A673 (cell line): Measurements from ENCODE around the gene FAM163B. TPM values are rescaled to one million over a fixed set of nuclear protein-coding genes. Genes with fewer than 3 reads are reported as not detected.

Experiments
- BruUV-seq: library from RNA; stranded (reverse); fragments of 400-500 nt; replicated peaks from 2 replicates; lab custom pipeline; 2021; lab: Mats Ljungman, UMichigan
- CTCF ChIA-PET: fragments of 300-600 bp; sonication (Branson Sonifier 250); formaldehyde crosslinking; loops from one replicate; lab custom pipeline; 2022; ENCODE audit warnings: antibody characterized with exemption; lab: Charles Lee
- POLR2A ChIA-PET: fragments of 300-600 bp; sonication (Branson Sonifier 250); formaldehyde crosslinking; loops from one replicate; lab custom pipeline; 2022; ENCODE audit warnings: antibody characterized with exemption; ENCODE audit not compliant: low non-redundant PET; lab: Charles Lee
- DNase-seq: peaks from one replicate; pipeline ENCODE4 v3.0.0-alpha.2; 2015; ENCODE audit warnings: low spot score
- H3K27ac ChIP-seq: fragments of 200-600 bp; sonication (generic); 2 replicates; pipeline ENCODE4 v1.5.1; 2016; ENCODE audit warnings: mixed run types, low read depth, mild to moderate bottlenecking, mixed read lengths, antibody characterized with exemption, low read length; ENCODE audit not compliant: poor library complexity, severe bottlenecking
- H3K27me3 ChIP-seq: fragments of 200-600 bp; sonication (generic); replicated peaks from 2 replicates; pipeline ENCODE4 v1.6.1; 2017; ENCODE audit warnings: mixed run types, low read depth, mild to moderate bottlenecking, mixed read lengths, antibody characterized with exemption, low read length; ENCODE audit not compliant: insufficient read depth, poor library complexity
- H3K36me3 ChIP-seq: fragments of 200-600 bp; sonication (generic); 2 replicates; pipeline ENCODE4 v1.6.1; 2016; ENCODE audit warnings: mixed run types, mild to moderate bottlenecking, mixed read lengths, antibody characterized with exemption, low read length; ENCODE audit not compliant: insufficient read depth, poor library complexity, severe bottlenecking
- H3K4me1 ChIP-seq: fragments of 200-600 bp; sonication (generic); 2 replicates; pipeline ENCODE4 v1.6.1; 2017; ENCODE audit warnings: mixed run types, mild to moderate bottlenecking, mixed read lengths, antibody characterized with exemption, low read length; ENCODE audit not compliant: insufficient read depth, poor library complexity, severe bottlenecking
- H3K4me3 ChIP-seq: fragments of 200-600 bp; sonication (generic); 2 replicates; pipeline ENCODE4 v1.5.1; 2016; ENCODE audit warnings: low read depth, mixed run types, mild to moderate bottlenecking, mixed read lengths, low read length; ENCODE audit not compliant: poor library complexity, severe bottlenecking
- H3K9me3 ChIP-seq: fragments of 200-600 bp; sonication (generic); 2 replicates; pipeline ENCODE4 v1.6.1; 2016; ENCODE audit warnings: mixed run types, low read depth, mild to moderate bottlenecking, mixed read lengths, antibody characterized with exemption, low read length; ENCODE audit not compliant: poor library complexity, severe bottlenecking
- EZH2 ChIP-seq: fragments of 200-600 bp; sonication (generic); IDR thresholded peaks from 2 replicates; pipeline ENCODE4 v1.6.1; 2017; ENCODE audit warnings: borderline replicate concordance, low read depth, mild to moderate bottlenecking, mixed read lengths, antibody characterized with exemption, low read length; ENCODE audit not compliant: poor library complexity, severe bottlenecking
- intact Hi-C: fragments of 100-400 bp; cut with micrococcal nuclease; formaldehyde crosslinking; loops from one replicate; pipeline ENCODE4 v1.10.0; 2022; ENCODE audit not compliant: unreplicated experiment
- total RNA-seq: library from RNA; stranded (reverse); gene quantifications from 2 replicates; pipeline ENCODE4 v1.2.3, GENCODE V29; 2021
- TF ChIP-seq, protein P1 (sequence below): fragments of 300-800, 200-600 bp; sonication (generic); conservative IDR thresholded peaks from 2 replicates; pipeline ENCODE4 v1.5.1; 2017; ENCODE audit warnings: low read depth, mild to moderate bottlenecking, antibody characterized with exemption, low read length, moderate library complexity, mixed read lengths

The FAM163B gene
- total RNA-seq, 1 experiment from 2014 or later = not detected

DNA sequence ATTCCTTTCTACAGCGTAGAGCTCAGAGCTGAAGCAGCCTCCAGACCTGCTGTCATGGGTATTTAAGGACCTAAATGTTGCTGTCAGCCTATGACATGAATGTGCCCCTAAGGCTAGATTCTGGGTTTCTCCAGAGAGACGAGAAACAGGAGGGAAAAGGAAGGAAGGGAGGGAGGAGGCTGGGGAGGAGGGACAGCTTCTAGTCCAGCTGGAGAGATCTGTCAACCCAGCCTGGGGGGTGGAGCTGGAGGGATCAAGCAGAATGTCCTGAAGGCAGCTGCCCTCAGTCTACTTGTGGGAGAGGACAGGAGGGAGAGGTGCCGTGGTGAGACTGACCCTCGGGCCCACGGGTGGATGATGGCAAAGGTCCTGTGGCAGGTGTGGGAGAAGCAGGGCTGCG lies 25.9 kb upstream of the FAM163B start:
- no peak for DNase-seq
- Histone ChIP-seq H3K27ac (no peak overlapping the region), H3K4me1 (no peaks in the 10 kb centered on the region), H3K36me3 (no peaks in the 10 kb centered on the region), H3K4me3 (no peak overlapping the region), H3K9me3 (no peaks in the 10 kb centered on the region), H3K27me3 (no peaks in the 10 kb centered on the region)
- ChIA-PET POLR2A (no interaction called here), CTCF (no interaction called here)
- intact Hi-C loops = no loop called here
- no peak for TF ChIP-seq EZH2
- TF ChIP-seq, protein P1, sequence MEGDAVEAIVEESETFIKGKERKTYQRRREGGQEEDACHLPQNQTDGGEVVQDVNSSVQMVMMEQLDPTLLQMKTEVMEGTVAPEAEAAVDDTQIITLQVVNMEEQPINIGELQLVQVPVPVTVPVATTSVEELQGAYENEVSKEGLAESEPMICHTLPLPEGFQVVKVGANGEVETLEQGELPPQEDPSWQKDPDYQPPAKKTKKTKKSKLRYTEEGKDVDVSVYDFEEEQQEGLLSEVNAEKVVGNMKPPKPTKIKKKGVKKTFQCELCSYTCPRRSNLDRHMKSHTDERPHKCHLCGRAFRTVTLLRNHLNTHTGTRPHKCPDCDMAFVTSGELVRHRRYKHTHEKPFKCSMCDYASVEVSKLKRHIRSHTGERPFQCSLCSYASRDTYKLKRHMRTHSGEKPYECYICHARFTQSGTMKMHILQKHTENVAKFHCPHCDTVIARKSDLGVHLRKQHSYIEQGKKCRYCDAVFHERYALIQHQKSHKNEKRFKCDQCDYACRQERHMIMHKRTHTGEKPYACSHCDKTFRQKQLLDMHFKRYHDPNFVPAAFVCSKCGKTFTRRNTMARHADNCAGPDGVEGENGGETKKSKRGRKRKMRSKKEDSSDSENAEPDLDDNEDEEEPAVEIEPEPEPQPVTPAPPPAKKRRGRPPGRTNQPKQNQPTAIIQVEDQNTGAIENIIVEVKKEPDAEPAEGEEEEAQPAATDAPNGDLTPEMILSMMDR = no peak
- BruUV-seq = no TSS peak

- Histone ChIP-seq H3K36me3 (no peaks in the 10 kb centered on the region), H3K27ac (no peak overlapping the region), H3K4me1 (no peaks in the 10 kb centered on the region), H3K27me3 (no peaks in the 10 kb centered on the region), H3K4me3 (no peak overlapping the region), H3K9me3 (no peaks in the 10 kb centered on the region)
- no peak for DNase-seq
- POLR2A ChIA-PET = no interaction called here
- no peak for TF ChIP-seq EZH2
- TF ChIP-seq, protein P1 = no peak
- BruUV-seq = no TSS peak
- CTCF ChIA-PET = interaction anchor here (0.5 kb wide), 1 partner anchor 440 kb away, joined by 6 read pairs; no protein-coding TSS in a partner anchor
- intact Hi-C loops = no loop called here
These were observed 25.0 kb upstream of the FAM163B start for GRCh38 chr9:133634081-133634691.

DNA sequence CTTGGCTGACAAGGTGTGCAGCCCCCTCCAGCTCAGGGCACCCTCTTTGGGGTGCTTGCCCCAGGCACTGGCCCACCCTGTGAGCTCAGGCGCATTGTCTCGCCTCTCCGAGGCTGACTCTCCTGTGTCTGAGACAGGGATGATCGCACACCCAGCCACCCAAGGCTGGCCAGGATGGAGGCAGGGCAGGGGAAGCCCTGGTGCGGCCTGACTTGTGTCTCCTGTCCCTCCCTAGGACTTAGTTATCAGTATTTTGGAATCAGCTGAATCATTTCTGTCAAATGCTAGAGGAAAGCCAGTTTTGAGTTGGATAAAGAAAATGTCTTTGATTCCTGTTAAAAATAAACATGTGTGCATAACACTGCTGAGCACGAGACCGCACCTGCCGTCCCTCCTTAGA lies 24.5 kb upstream of the FAM163B start:
- Histone ChIP-seq H3K36me3 (no peaks in the 10 kb centered on the region), H3K27ac (no peak overlapping the region), H3K27me3 (no peaks in the 10 kb centered on the region), H3K9me3 (no peaks in the 10 kb centered on the region), H3K4me3 (no peak overlapping the region), H3K4me1 (no peaks in the 10 kb centered on the region)
- intact Hi-C loops = no loop called here
- TF ChIP-seq, protein P1 = no peak
- no peak for TF ChIP-seq EZH2
- CTCF ChIA-PET = no interaction called here
- no peak for DNase-seq
- BruUV-seq = no TSS peak
- POLR2A ChIA-PET = no interaction called here
